Forelimb muscle (tissue), 1 donor: ENCODE data around the gene PRMT9. TPM values are rescaled to one million over a fixed set of nuclear protein-coding genes. Genes with fewer than 3 reads are reported as not detected.
A peak's percentile ranks its signal among the peaks of the same experiment; 100 is the strongest.

Experiments used
- DNase-seq: peaks from one replicate; pipeline ENCODE4 v3.0.0-alpha.2; 2013; ENCODE audit warnings: low read depth
- polyA plus RNA-seq: library from polyadenylated mRNA; unstranded; fragments of 120-200 nt; gene quantifications from one replicate; pipeline ENCODE4 v1.2.1, GENCODE V29; 2013; ENCODE audit not compliant: insufficient read length

The PRMT9 gene
- polyA plus RNA-seq, 1 donor, result 10.5 TPM

DNA sequence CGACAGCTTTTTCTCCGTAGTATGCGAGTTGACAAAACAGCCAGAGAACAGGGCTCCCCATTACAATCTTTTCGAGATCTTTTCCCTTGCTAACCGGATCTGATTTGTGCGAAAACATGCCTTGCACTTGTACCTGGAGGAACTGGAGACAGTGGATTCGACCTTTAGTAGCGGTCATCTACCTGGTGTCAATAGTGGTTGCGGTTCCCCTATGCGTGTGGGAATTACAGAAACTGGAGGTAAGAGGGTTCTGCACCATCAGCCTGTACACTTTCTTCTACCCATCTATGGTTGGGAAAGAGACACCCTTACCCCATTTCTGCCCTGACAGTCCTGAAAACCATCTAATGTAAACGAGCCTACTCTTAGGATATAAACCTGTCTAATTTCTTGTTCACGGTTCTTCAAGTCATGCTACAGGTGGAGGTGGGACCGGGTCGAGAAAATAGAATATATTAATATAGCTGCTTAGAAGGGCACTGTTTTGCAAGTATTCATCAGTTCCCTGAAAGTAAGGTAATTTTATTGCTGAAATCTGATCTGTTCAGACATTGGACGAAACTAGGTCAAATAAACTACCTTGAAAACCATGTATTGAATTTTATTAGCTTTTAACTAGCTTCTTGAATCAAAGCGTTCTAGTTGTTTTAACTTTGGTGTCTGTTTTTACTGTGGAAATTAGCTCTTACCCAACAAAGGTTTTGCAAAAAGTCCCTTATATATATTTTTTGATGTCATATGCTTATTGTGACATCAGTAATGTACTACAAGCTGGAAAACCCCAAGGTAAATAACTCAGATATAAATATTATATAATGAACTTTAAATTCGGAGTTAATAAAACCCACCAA is 65.9 kb downstream of the PRMT9 start:
- DNase-seq, result no peak

DNA sequence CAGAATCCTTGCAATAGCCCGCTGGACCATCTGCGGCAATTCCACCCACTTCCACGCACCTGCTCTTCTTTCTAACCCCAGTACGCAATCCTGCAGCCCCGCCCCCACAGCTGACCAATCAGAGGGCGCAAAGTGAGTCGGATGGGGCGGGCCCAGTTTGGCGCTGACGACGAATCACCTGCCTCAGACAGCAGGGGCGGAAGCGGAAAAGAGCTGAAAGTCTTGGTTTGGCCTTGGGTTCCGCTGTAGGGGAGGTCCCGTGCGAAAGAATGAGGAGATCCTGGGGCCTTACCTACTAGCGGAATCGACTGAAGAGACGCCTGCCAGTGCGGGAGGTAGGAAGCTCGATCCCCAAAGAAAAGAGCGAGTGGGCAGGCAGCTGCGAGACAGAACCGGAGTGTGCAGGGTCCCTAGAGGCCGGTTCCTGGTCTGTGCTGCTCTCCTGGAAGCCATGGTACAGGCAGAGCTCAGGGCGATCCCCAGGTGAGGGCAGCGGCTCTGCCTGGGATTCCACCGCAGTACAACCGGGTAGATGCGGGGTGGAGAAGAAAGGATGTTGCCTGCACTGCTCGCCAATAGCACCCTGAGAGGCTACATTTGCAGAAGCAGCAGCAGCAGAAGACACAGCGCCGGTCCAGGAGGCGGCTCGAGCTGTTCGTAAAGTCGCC is 66.7 kb downstream of the PRMT9 start, which contains the start of gene TMEM184C:
TSS of gene TMEM184C (plus strand) at position 225 of the 668 bp plus-strand sequence. CDS start 560 bp downstream, outside the sequence.
- DNase-seq, result peak; percentile 79

DNA sequence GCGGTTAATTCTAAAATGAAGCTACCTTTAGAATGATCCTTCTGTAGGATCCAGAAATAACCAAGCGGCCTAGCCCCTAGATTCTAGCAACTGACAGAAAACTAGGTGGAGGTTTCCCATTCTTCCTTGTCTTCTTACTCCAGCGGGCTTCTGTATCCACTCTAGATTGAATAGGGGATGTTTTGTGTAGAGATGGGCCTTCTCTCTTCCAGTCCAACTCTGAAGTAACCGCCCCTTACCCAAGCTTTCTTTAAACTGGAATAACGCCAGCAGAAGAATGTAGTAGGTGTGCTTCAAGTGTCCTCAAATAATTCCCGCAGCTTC is 67.2 kb downstream of the PRMT9 start:
- DNase-seq, result no peak

DNA sequence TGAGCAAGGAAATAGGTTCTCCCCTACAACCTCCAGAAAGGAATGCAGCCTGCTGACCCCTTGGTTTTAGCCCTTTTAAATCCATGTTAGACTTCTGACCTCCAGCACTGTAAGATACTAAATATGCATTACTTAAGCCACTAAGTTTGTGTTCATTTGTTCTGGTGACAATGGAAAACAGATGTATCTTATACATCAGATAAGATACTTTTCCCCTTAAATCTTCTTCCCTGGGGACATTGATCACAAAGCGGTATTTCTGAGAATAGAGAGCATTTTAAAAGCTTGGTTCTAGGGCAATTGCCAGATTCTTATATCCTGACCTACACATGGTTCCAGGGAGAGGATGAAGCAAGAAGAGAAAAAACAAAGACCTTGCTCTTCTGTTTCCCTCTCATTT is 73.3 kb downstream of the PRMT9 start:
- no peak for DNase-seq

DNA sequence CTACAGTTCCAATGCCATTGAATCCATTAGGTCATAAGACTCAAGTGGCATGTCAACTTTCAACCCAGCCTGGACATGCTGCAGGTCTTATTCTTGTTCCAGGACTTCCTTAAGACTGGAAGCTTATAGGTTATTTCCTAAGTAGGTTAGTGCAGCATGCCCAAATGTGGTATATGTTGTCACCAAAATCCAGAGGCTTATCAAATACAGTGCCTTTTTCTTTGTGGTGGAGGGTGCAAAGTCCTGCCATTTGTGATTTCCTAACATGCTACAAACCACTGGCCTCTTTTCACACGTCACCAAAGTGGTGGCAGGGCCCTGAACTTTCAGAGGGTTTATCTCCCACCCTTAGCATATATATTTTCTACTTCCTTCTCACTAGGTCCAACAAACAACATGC is 76.5 kb downstream of the PRMT9 start:
- no peak for DNase-seq

DNA sequence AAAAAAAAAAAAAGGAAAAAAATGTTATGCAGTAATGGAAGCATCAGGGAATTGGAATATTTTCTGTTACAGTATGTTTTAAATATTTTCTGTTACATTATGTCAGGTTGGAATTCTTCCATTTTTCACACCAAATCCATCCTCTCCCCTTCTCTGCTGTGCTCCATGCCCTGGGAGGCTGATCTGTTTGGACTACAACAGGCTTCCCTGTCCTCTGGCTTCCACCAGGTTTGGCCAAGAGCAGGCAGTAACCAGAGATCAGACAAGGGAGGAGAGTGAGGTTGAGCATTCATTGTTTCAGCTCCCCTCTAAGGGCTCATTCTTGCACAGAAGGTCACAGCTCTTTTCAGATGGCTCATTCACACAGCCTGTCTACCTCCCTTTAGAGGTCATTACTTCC is 78.5 kb downstream of the PRMT9 start:
- no peak for DNase-seq

DNA sequence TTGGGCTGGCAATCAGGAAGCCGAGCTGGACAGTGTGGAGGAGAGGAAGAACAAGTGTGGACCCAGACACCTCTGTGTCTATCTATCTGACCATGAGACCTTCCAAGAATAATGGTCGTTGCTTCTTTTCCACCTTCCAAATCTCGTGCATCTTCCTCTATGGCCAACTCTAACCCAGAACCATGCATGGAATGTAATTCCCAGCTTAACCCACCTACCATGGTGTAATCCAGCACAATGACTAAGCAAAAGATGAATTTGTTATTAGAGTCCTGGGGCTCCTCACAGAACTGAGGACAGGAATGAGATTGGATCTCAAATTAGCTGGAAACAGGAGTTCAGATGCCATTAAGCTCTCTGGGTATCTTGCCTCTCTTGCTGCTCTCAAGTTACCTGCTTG is 84.2 kb downstream of the PRMT9 start:
- DNase-seq, result no peak

DNA sequence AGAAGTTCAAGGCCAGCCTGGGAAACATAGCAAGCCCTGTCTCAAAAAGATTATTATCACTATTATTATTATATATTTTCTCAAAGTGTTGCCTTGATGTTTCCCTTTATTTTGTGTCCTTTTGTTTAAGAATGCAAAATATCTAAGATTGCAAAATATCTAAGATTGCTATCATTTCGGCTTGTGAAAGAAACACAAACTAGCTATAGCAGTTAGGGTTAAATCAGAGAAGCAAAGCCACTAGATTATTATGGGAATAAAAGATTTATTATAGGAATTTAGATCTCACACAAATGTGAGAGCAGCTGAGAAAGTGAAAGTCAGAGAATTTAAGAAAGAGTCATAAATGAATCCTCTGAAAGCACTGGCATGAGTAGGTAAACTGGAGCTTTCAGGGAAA is 84.8 kb downstream of the PRMT9 start:
- no peak for DNase-seq

DNA sequence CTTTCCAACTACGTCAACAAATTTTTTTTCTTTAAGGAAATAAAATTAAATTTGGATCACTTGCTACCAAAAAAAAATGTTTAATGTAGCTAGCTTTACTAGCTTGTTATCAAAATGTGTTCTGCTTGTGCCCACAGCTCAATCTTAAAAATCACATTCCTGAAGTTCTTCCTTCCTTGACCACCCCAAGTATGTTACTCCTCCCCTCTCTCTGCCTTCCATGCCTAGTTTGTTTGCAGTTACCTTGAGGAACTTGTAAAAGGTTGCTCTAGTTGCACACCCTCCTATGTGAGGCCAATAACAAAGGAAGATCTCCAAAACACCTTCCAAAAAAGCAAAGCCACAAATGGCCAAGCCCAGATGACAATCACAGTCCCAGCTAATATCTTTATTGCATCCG is 86.4 kb downstream of the PRMT9 start:
- DNase-seq, result no peak

DNA sequence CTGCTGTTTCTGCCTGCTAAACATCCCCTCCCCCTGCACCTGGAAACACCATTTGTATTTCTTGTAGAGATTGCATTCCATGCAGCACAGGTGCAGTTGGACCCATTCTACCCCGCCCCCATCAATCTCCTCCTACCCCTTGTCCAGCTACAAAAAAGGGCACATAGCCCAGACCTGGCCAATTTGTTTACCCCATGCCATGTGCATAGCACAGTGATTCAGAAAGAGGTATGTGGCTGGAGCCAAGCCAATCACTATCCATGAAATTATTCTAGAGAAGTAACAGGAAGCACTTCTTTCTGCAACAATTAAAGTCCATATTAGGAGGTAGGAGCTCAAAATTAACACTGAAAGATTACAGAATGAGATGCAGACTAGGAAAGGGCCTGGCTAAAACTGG is 87.0 kb downstream of the PRMT9 start:
- DNase-seq, result no peak

DNA sequence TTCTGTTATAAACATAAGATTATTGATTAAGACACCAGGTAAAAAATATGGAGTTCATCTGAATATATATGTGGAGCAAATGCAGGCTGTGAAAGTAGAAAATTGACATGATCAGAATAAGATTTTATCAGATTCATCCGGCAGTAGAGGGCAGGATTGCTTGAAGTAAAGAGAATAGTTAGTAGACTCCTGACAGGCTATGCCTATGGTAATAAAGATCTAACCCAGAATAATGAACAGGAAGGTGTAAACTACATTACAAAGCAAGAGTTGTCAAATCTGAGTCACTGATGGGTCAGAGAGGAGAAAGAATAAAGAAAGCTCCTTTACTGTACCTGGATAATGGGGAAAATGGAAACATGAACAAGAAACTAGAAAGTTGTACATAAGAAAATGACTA is 87.6 kb downstream of the PRMT9 start:
- DNase-seq, result no peak

DNA sequence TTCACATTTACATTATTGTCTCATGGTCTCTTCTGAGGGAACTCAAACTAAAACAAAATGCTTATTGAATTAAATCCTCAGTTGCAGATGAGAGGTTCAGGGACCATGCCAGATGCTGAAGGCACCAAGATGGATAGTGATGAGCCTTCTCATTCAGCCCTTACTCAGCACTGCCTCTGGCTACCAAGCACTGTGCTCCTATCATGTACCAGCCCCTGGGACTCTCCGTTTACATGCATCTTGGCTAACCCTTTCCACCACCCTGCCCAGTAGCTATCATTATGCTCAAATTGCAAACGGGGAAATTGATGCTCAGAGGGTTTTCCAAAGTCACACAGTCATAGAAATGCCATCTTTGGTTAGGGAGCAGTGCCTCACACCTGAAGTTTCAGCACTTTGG is 89.4 kb downstream of the PRMT9 start:
- DNase-seq, result no peak

DNA sequence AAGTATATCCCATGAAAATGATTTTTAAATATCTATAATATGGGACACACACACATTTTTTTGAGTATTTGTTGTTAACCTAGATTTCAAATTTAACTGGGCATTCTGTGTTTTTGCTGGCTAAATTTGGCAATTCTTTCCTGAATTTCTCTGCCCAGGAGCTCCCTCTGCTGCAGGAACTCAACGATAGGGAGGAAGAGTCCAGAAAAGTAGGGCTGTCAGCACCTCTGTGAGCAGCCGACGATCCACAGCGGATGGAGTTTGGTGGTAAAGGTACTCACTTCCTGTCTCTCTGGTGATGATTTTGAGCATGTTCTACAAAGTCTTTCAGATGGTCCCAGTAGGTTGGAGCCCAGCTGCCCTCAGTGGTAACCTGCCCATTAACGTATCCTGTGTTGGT is 89.9 kb downstream of the PRMT9 start:
- DNase-seq, result no peak

DNA sequence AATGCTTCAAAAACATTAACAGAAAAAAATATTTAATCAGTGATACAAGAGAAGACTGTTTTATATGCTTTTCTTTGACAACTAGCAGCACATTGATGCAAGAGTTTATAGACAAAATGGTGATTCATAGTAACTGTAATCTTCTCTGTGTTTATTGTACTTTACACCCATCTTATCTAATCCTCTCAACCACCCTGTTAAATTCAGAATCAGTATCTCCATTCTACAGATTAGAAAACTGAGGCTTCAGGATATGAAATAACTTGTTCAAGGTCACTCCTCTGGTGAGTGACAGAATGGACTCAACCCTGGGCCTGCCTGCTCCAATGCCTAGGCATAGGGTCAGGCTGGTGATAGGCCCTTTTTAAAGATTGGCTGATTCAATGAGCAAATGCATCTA is 92.9 kb downstream of the PRMT9 start:
- no peak for DNase-seq

DNA sequence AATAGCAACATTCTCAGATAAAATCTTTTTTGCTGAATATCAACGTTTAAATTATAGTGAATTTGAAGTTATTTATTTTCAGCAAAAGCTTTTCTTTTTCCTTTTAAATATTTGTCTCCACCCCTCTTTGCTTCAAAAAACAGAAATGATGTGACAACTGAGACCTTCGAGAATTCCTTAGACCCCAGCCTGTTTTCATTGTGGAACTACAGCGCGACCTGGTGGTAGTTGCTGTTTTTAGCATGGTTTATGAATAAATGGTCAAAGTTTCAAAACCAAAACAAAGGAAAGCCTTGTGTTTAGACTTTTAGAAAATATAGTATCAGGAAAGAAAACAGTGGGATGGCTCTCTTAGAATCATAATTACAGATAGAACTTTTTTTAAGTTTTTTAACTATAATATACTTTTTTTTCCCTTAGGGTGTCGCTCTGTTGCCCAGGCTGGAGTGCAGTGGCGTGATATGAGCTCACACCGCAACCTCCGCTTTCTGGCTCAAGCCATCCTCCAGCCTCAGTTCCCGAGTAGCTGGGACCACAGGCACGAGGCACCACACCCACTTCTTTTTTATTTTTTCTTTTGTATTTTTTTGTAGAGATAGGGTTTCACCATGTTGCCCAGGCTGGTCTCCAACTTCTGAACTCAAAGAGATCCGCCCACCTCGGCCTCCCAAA is 93.6 kb downstream of the PRMT9 start:
- DNase-seq, result peak; percentile 47

DNA sequence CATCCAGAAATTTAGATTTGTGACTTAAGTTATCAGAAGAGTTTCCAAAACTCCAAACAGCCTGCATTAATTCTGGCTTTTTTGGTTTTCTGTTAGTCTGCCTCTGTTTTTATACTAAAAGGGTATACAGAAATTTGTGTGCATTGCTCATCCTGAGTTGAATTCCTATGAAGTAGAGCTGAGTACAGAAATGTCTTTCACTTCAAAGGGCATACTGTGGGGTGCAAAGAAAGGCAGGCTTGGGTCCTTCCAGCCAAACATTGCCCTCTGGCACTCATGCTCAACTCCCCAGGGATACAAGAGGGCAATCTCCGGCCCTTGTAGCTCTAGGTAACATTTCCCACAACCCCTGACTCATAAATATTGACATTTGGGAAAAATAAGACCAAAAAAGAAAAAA is 94.4 kb downstream of the PRMT9 start:
- no peak for DNase-seq

Other genes with a start within 250 kb of the PRMT9 start
- 23.4 TPM for gene EDNRA, start 203.1 kb downstream of the PRMT9 start, polyA plus RNA-seq
- gene TMEM184C, start 66.8 kb downstream of the PRMT9 start, polyA plus RNA-seq, result 20.1 TPM
- gene ARHGAP10, start 47.9 kb upstream of the PRMT9 start, polyA plus RNA-seq, result 34.1 TPM